PC-9 (cell line): ENCODE measurements around the gene GSAP.

Experiments used
- EZH2 ChIP-seq: fragments of 200-600 bp; sonication (generic); IDR thresholded peaks from 2 replicates; pipeline ENCODE4 v1.8.0; 2017; ENCODE audit warnings: antibody characterized with exemption, low read depth
- TF ChIP-seq, protein P1 (sequence below): fragments of 200-600 bp; sonication (generic); conservative IDR thresholded peaks from 2 replicates; pipeline ENCODE4 v1.6.1; 2017; ENCODE audit warnings: mixed run types, antibody characterized with exemption, mild to moderate bottlenecking, moderate library complexity

DNA sequence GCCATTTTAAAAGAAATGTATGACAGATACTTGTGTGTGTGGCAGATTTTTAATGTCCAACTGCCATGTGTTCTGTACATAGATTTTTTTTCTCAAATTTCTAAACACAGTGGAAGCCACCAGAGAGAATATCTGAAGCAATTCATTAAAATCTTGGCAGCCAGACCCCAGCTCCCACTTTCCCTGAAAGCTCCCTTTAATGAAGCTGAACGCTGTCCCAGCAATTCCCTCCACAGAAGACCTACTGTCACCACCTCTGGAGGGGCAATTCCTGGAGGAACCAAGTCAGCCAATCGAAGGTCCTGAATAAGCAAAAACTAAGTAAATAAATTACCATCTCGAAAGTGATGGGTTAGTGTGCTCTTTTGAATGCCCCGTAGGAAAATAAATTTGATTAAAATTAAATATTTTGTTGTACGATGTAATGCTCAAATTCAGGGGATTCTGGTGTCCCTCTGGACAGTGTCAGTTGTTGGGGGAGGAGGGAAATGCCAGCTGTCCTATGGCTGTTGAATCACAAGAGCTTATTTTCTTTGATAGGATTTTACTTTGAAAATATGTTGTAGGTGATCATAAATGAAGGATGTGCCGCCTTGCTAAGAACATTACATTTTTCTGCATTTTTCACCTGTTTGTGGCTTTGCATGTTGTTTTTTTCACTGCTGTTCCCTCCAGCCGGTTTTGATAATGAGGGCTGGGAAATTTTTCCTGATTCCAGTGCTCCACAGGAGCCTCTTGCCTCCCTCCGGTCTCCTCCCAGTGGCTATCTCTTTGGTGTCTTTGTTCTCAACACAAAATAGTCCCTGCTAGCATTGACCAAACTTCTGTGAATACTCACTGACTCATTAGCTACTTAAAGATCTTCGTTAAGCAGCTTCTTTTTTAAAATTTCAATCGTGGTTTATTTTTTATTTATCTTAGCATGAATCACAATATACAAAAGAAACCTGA, 9.2 kb upstream of the GSAP start:
- TF ChIP-seq, protein P1, sequence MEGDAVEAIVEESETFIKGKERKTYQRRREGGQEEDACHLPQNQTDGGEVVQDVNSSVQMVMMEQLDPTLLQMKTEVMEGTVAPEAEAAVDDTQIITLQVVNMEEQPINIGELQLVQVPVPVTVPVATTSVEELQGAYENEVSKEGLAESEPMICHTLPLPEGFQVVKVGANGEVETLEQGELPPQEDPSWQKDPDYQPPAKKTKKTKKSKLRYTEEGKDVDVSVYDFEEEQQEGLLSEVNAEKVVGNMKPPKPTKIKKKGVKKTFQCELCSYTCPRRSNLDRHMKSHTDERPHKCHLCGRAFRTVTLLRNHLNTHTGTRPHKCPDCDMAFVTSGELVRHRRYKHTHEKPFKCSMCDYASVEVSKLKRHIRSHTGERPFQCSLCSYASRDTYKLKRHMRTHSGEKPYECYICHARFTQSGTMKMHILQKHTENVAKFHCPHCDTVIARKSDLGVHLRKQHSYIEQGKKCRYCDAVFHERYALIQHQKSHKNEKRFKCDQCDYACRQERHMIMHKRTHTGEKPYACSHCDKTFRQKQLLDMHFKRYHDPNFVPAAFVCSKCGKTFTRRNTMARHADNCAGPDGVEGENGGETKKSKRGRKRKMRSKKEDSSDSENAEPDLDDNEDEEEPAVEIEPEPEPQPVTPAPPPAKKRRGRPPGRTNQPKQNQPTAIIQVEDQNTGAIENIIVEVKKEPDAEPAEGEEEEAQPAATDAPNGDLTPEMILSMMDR = no peak
- TF ChIP-seq EZH2 = no peak
